Activated CD4-positive, alpha-beta T cell treated with anti-CD3 and anti-CD28 coated beads for 48 hours (primary cell): ENCODE results near the gene NUDT1.

Source experiments
- DNase-seq: peaks from one replicate; pipeline ENCODE4 v3.0.0-alpha.2; 2020

The NUDT1 gene

GRCh38 chr7:2241580-2242540, at the start of gene NUDT1, which contains the start of gene MRM2:
Gene NUDT1 (plus strand): TSS chr7:2242226. CDS start chr7:2244575, 2,349 bp downstream.
Gene MRM2 (minus strand): TSS chr7:2242205. CDS start chr7:2242169, 36 bp downstream.
- DNase-seq, result peak; percentile 84

GRCh38 chr7:2192831-2193534, 49.0 kb upstream of the NUDT1 start:
- DNase-seq, result no peak

- DNase-seq, result no peak
Observed at GRCh38 chr7:2193575-2194305, 48.3 kb upstream of the NUDT1 start.

DNA sequence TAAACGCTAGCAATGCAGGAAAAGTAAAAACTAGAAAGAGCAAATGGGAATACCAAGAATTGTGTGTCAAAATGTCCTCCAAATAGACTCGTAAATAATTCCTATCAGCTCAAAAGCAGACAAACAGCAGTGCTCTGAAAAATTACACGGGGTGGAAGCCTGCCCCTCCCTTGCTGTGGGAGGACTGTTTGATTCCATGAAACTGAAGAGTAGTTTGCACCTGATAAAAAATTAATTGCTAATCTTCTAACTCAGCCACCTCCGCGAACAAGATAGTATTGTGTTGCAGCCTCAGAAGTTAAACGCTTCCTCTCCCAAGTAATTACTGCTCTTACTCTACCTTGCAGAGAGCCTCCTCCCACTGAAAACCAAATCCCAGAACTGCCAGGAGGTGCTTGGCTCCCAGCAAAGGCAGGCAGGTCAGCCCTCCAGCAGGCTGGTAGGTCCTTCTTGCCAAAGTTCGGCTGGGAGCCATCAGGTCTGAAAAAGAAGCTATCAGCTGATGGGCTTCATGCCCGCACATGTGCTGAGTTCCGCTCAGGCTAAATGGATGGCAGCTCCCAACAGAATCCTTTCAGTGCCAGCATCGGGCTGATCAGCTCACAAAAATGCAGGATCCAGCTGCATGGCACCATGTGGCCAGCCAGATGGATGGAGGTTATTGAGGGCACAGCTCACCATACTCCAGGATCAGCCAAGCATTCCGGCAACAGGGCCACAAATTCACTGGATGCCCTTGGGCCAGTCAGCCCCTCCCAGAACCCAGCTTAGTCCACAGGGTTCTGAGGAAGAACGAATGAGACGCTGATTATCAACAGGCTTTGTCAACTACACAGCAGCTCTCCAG, 46.4 kb upstream of the NUDT1 start:
- DNase-seq, result no peak

- DNase-seq, result no peak
Observed at GRCh38 chr7:2196381-2197378, 45.3 kb upstream of the NUDT1 start.

DNA sequence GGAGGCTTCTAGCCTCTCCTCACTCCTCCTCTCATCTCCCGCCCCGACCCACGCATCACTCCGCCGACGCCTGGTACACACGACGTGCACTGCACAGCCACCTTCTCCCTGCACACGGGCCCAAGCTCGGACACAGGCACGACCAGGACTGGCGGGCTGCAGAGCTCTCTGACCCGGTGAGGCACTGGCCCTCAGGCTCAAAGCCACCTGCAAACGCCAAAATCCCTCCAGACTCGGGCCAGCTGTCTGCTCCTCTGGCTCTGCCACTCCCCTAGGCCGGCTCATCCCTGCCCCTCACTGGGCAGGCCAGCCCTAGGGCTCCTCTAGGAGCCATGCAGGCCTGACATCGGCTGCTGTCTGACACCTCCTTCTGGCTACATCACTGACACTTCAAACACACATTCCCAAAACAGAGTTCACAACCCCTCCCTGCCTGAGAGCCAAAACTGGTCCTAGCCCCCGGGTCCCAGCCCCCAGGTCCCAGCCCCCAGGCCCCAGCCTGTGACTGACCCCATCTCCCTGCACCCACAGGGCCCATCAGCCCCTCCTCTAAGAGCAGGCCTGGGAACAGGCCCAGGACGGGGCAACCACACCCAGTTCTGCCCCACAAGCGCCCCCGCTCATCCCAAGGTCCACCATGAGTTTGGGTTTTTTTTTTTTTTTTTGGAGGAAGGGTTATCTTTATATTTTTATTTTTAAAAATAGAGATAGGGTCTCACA, 44.4 kb upstream of the NUDT1 start:
- no peak for DNase-seq

DNA sequence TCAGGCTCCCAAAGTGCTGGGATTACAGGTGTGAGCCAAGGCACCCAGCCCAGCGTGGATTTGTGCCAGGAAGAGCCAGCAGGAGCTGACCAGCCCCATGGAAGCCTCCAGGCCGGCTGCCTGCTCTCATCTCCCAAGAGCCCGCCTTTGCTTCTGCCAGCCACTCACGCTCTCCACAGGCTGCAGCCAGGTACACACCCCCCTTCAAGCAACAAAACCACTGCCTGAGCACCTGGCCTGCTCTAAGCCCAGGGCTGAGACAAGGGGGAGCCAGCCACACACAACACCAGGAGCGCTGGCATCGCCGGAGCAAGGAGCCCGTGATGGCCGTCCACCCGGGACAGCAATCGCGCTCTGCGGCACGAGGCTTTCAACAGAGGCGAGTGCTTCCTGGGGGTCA, 43.8 kb upstream of the NUDT1 start:
- no peak for DNase-seq

DNA sequence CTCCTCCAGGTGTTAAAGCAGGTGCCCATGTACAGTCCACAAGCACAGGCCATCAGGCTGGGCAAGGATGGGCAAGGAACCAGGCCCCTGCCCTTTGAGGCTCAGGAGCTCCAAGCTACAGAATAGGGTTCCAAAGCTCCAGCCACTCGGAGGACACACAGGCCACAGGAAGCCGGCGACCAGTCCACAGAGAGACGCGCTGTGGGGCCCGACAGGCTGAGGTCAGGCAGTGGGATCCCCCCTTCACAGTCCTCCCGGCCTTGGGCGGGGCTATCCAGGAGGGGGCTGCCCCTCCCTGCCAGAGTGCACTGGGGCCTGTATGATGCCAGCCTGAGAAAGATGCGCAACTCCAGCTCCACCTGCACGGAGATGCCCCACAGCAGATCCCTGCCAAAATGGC, 43.3 kb upstream of the NUDT1 start:
- no peak for DNase-seq

DNA sequence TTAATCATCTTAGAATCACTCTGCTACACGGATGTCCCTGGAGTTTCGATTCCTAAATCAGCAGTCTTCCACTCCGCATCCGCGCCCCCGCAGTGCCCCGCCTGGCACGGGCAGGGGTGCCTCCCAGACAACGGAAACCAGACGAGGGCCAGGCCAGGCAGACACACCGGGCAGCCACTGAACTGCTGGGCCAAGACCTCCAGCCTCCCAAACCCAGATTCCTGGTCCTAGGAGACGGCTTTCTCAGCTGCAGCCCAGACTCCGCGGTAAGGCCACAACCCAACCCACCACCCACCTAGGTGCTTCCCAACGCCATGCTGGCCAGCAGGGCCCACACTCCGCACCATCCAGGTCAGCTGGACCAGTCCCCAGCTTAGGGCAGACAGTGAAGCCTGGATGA, 42.5 kb upstream of the NUDT1 start:
- DNase-seq, result no peak

GRCh38 chr7:2199956-2200583, 42.0 kb upstream of the NUDT1 start:
- no peak for DNase-seq

DNA sequence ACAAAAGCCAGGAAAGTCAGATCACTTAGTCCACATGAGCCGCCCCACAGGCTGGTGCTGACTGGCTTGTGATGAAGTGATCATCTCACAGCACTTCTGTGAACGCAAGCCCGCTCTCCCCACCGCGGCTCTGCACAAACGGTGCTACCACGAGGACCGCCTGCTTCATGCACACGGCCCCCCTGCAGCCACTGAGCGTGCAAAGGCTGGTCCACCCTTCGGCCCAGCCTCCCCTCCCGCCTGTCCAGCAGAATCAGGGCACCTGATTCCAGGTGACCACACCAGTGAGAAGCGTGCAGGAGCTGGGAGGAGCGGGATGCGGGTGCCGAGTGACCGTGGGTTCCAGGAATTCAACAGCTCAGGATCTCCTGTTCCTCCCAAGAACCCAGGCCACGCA, 41.4 kb upstream of the NUDT1 start:
- DNase-seq, result no peak

DNA sequence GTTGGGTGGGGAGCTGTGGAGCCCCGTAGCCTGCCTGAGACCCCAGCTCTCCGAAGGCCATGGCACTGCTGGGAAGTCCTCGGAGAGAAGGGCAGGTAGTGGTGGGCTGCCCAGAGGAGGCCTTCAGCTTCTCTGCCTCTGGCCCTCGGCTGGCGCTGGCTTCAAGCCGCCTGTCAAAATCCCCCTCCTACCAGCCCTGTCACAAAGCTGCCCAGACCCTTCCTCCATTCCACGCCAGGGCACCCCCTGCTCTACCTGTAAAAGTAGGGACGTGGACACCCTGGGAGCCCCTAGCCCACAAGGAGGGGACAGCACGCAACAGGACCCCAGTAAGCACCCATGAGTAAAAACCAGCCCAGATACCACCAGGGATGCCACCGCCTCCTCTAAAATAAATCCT, 40.9 kb upstream of the NUDT1 start:
- DNase-seq, result no peak

DNA sequence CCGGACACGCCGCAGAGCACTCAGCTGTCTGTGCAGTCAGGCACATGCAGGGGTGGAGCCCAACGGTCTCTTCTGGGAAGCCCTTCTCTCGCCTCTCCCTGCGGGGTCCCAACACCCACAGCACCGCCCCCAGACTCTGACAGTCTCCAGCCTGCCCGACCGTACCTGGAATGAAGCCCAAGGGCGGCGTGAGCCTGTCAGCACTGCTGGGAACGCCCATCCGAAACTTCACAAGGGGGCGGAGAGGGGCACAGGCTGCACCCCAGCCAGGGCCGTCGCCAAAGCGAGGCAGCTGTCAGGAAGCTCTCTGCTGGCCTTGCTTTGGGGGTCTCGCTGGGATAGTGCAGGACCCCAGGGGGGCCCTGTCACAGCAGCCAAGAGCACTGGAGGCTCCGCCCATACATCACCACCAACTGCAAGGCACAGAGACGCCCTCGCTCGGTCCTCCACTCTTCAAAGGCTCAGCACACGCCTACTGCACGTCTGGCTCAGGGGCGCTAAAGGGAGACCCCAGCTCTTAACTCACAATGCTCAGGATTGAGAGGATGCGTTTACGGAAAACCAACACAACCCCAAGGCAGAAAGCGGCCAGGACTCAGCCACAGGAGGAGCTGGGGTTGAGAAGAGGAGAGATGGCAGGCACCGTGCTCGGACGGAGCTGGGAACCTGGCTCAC, 40.2 kb upstream of the NUDT1 start:
- DNase-seq, result no peak

- no peak for DNase-seq
Observed at GRCh38 chr7:2202361-2202761, 39.7 kb upstream of the NUDT1 start.

DNA sequence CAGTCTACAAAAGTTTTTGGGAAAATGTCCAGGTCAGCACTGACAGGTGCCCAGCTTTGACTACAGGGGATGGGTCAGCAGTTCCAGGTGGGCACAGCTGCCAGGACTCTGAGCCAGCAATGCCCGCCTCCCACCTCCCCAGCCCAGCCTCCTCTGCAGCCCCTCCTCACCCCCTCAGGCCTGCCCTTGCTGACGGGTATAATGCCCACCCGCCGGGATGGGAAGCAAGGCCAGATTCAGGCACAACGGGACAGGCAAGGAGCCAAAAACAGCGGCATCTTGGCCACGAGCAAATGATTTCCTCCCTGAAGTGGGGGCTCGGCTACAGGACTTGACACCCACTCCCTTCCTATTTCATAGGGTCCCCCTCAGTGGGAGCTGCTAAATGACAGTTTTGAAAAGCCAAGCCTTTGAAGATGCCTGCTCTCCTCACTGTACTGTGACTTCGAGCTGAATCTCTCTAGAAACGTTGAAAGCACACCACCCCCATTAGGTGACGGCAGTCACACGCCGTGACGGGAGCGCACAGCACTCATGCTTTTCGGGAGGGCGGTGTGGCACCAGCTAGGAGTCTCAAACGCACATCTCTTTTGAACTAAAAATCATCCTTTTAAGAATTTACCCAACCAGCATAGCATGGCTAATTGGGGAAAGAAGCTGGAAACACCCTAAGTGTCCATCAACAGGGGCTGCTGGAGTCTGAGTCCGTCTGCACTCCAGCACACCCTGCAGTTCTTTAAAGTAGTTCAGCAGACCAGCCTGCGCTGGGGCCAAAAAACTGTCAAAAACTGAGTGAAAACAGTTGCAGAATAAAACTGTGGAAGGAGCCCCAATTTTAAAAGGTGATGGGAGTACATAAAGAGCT, 38.9 kb upstream of the NUDT1 start:
- DNase-seq, result no peak

GRCh38 chr7:2203766-2204300, 38.2 kb upstream of the NUDT1 start:
- DNase-seq, result no peak

GRCh38 chr7:2204446-2204845, 37.6 kb upstream of the NUDT1 start:
- no peak for DNase-seq
